Smooth muscle cell (in vitro differentiated cells): ENCODE results near the gene UNC5CL. TPM values are rescaled to one million over a fixed set of nuclear protein-coding genes. Genes with fewer than 3 reads are reported as not detected.

Source experiments
- DNase-seq: peaks from one replicate; lab custom pipeline; 2025; ENCODE audit not compliant: unreplicated experiment; lab: John Stamatoyannopoulos, UW
- H2AFZ ChIP-seq: fragments of 200-600 bp; sonication (generic); 2 replicates; pipeline ENCODE4 v1.6.0; 2016; ENCODE audit warnings: antibody characterized with exemption, low read depth, mild to moderate bottlenecking
- H3F3A ChIP-seq: fragments of 200-600 bp; sonication (generic); 2 replicates; pipeline ENCODE4 v1.6.0; 2017; ENCODE audit warnings: antibody characterized with exemption, low read depth
- H3K27ac ChIP-seq: fragments of 200-600 bp; sonication (generic); 2 replicates; pipeline ENCODE4 v1.5.1; 2016; ENCODE audit warnings: low read depth, mild to moderate bottlenecking
- H3K27me3 ChIP-seq: fragments of 200-600 bp; sonication (generic); 2 replicates; pipeline ENCODE4 v1.6.1; 2016; ENCODE audit warnings: low read depth, mild to moderate bottlenecking
- H3K36me3 ChIP-seq: fragments of 200-600 bp; sonication (generic); 2 replicates; pipeline ENCODE4 v1.5.1; 2016; ENCODE audit warnings: low read depth
- H3K4me1 ChIP-seq: fragments of 200-600 bp; sonication (generic); 2 replicates; pipeline ENCODE4 v1.5.1; 2016; ENCODE audit warnings: low read depth
- H3K4me2 ChIP-seq: fragments of 200-600 bp; sonication (generic); 2 replicates; pipeline ENCODE4 v1.6.0; 2016; ENCODE audit warnings: mild to moderate bottlenecking
- H3K4me3 ChIP-seq: fragments of 200-600 bp; sonication (generic); 2 replicates; pipeline ENCODE4 v1.5.1; 2016; ENCODE audit warnings: mild to moderate bottlenecking
- H3K79me2 ChIP-seq: fragments of 200-600 bp; sonication (generic); 2 replicates; pipeline ENCODE4 v1.6.0; 2016; ENCODE audit warnings: low read depth, mild to moderate bottlenecking
- H3K9ac ChIP-seq: fragments of 200-600 bp; sonication (generic); 2 replicates; pipeline ENCODE4 v1.6.0; 2016; ENCODE audit warnings: low read depth
- H3K9me3 ChIP-seq: fragments of 200-600 bp; sonication (generic); replicated peaks from 2 replicates; pipeline ENCODE4 v1.5.1; 2016; ENCODE audit warnings: low read depth
- H4K20me1 ChIP-seq: fragments of 200-600 bp; sonication (generic); 2 replicates; pipeline ENCODE4 v1.6.0; 2016; ENCODE audit warnings: low read depth
- WGBS: methylation state at CpG from one replicate; pipeline ENCODE4 v1.1.7; 2016; ENCODE audit warnings: low lambda C conversion rate; 5-methylcytosine and 5-hydroxymethylcytosine counted together
- polyA plus RNA-seq: library from polyadenylated mRNA; unstranded; fragments of >200 nt; fragmentation: Nextera tagmentation; extraction: Ambion mirVana; gene quantifications from 2 replicates; pipeline ENCODE4 v1.2.1, GENCODE V29; 2016
- total RNA-seq: library from RNA; depleted of rRNA; stranded (reverse); fragments of >200 nt; gene quantifications from 2 replicates; pipeline ENCODE4 v1.2.3, GENCODE V29; 2014
- TF ChIP-seq, protein P1 (sequence below): fragments of 200-600 bp; sonication (generic); IDR thresholded peaks from 2 replicates; pipeline ENCODE4 v1.5.1; 2017; ENCODE audit warnings: borderline replicate concordance, mild to moderate bottlenecking, antibody characterized with exemption; ENCODE audit not compliant: insufficient read depth, poor library complexity, severe bottlenecking

UNC5CL gene
- total and polyA plus RNA-seq, 2 experiments from 2014 or later = 1.1 to 3.4 TPM

DNA sequence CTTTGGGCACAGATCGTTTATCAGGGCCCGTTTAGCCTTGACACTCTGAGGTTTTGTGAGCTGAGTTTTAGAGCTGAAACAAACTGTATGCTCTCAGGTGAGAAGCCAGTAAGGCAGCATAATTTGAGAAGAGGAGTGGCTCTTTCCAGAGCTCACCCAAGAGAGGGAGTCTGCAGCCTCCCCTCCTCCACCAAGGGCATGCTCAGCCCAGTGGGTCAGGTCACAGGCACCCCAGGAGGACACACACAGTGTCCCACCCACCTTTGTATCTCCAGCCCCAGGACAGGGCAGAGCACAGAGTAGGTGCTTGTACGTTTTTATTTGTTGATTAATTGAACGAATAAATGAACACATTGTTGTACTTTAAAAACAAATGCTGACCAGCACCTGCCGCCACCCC, 6.6 kb upstream of the UNC5CL start:
- Histone ChIP-seq H3K27ac (no peak overlapping the region), H3K9ac (no peak overlapping the region), H2AFZ (no peak overlapping the region), H3K79me2 (no peaks in the 10 kb centered on the region), H3K27me3 (no peaks in the 10 kb centered on the region), H3K36me3 (no peaks in the 10 kb centered on the region), H3K4me1 (peaks cover 3% of the 10 kb centered on the region), H3K9me3 (no peaks in the 10 kb centered on the region), H3K4me3 (no peak overlapping the region), H3K4me2 (no peak overlapping the region), H4K20me1 (no peaks in the 10 kb centered on the region), H3F3A (peaks cover 3% of the 10 kb centered on the region)
- TF ChIP-seq, protein P1, sequence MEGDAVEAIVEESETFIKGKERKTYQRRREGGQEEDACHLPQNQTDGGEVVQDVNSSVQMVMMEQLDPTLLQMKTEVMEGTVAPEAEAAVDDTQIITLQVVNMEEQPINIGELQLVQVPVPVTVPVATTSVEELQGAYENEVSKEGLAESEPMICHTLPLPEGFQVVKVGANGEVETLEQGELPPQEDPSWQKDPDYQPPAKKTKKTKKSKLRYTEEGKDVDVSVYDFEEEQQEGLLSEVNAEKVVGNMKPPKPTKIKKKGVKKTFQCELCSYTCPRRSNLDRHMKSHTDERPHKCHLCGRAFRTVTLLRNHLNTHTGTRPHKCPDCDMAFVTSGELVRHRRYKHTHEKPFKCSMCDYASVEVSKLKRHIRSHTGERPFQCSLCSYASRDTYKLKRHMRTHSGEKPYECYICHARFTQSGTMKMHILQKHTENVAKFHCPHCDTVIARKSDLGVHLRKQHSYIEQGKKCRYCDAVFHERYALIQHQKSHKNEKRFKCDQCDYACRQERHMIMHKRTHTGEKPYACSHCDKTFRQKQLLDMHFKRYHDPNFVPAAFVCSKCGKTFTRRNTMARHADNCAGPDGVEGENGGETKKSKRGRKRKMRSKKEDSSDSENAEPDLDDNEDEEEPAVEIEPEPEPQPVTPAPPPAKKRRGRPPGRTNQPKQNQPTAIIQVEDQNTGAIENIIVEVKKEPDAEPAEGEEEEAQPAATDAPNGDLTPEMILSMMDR = no peak
- WGBS = 86% methylated on average over 5 of the region's 5 CpGs
- DNase-seq = no peak

DNA sequence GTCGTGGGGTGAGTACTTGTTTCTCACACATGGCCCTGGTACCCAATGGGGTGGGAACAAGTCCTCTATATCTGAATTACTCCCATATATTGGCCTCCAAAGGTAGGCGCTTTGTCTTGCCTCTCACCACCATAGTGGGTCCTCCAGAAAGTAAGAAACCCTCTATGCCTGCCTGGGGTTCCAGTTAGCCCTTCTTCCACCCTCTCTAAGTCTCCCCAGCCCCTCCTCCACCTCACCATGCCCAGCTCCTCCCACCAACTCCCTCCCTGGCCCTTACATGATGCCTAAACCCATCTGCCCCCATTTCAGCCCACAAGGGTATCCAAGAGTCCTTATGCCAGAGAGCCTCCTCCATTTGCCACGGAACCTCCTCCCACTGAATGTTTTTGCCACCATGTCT, 4.1 kb upstream of the UNC5CL start:
- H2AFZ ChIP-seq = no peak overlapping the region
- no peak for DNase-seq
- H3K27me3 ChIP-seq = no peaks in the 10 kb centered on the region
- H3K36me3 ChIP-seq = no peaks in the 10 kb centered on the region
- H3K9me3 ChIP-seq = no peaks in the 10 kb centered on the region
- H3K4me3 ChIP-seq = no peak overlapping the region
- no peaks in the 10 kb centered on the region for H3K4me1 ChIP-seq
- no peaks in the 10 kb centered on the region for H3K79me2 ChIP-seq
- H3K4me2 ChIP-seq = no peak overlapping the region
- no peaks in the 10 kb centered on the region for H4K20me1 ChIP-seq
- H3K27ac ChIP-seq = no peak overlapping the region
- 95% methylated on average over 3 of the region's 3 CpGs for WGBS
- no peak overlapping the region for H3K9ac ChIP-seq
- TF ChIP-seq, protein P1 = no peak
- H3F3A ChIP-seq = no peaks in the 10 kb centered on the region

DNA sequence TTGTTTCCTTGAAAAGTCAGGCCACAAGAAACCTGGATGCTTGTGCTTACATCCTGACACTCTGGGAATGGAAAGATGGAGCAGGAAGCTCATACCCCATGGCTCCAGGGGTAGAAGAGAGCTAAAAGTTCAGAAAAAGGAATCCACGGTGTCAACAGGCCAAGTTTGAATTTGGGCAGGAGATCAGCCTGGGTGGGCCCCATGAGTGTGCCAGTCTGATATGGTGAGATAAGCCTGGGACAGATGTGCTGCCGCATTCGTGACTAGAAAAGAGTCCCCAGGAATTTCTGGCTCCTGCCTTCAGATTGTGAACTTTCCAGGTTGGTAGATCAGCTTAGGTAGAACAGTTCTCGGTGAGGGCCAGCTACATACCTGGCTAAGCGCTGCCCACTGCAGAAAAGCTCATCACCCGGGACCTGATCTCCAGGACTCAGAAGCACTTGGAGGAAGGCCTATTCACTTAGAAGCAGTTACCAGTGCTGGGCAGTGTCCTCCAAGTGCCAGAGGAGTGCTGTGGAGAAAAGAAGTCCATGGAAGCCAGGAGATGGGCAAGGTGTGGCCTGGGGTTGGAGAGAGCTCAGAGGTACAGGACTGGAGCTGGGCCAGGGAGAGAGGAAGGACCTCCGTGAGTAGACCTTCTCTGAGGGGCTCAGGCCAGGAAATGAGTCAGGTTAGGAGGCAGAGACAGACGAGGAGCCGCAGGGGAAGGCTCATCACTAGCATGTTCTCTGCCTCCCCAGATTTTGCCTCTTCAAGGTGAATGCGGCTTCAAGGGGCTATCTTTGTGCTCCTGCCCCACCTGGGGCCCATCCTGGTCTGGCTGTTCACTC, 3.4 kb upstream of the UNC5CL start, which contains the start of gene TSPO2:
TSPO2 (plus strand) TSS at position 242 of the 830 bp plus-strand sequence; CDS start at position 761, 519 bp downstream.
- H3F3A ChIP-seq = no peaks in the 10 kb centered on the region
- no peak within 1 kb of the TSS for H2AFZ ChIP-seq
- H3K9me3 ChIP-seq = no peaks in the 10 kb centered on the region
- H3K36me3 ChIP-seq = no peaks in the 10 kb centered on the region
- no peaks in the 10 kb centered on the region for H3K4me1 ChIP-seq
- H3K27ac ChIP-seq = no peak within 1 kb of the TSS
- no peak within 1 kb of the TSS for H3K9ac ChIP-seq
- H3K27me3 ChIP-seq = no peaks in the 10 kb centered on the region
- no peak within 1 kb of the TSS for H3K4me3 ChIP-seq
- no peaks in the 10 kb centered on the region for H4K20me1 ChIP-seq
- 84% methylated on average over 10 of the region's 10 CpGs for WGBS
- TF ChIP-seq, protein P1 = no peak
- H3K79me2 ChIP-seq = no peaks in the 10 kb centered on the region
- H3K4me2 ChIP-seq = no peak within 1 kb of the TSS
- no peak for DNase-seq
